IPS-15b (cell line): ENCODE measurements around the gene LMNA.

ENCODE experiments used
- H3K27me3 ChIP-seq: one replicate; pipeline ENCODE4 v1.6.1; 2013; ENCODE audit warnings: low read length; ENCODE audit not compliant: control insufficient read depth, insufficient read depth
- H3K36me3 ChIP-seq: one replicate; pipeline ENCODE4 v1.6.1; 2013; ENCODE audit warnings: low read length; ENCODE audit not compliant: control insufficient read depth, insufficient read depth
- H3K4me1 ChIP-seq: one replicate; pipeline ENCODE4 v1.6.1; 2013; ENCODE audit warnings: mild to moderate bottlenecking, low read length; ENCODE audit not compliant: control insufficient read depth, insufficient read depth
- H3K4me3 ChIP-seq: one replicate; pipeline ENCODE4 v1.5.1; 2013; ENCODE audit warnings: low read depth, low read length
- H3K9ac ChIP-seq: one replicate; pipeline ENCODE4 v1.6.1; 2013; ENCODE audit warnings: low read depth, mild to moderate bottlenecking, low read length
- H3K9me3 ChIP-seq: one replicate; pipeline ENCODE4 v1.6.1; 2013; ENCODE audit warnings: mild to moderate bottlenecking, low read length; ENCODE audit not compliant: control insufficient read depth, insufficient read depth

LMNA gene

GRCh38 chr1:156100205-156100995, 14.1 kb upstream of the LMNA start:
- H3K9ac ChIP-seq: no peak overlapping the region
- peaks cover 16% of the 10 kb centered on the region for H3K4me1 ChIP-seq
- H3K27me3 ChIP-seq: no peaks in the 10 kb centered on the region
- no peaks in the 10 kb centered on the region for H3K36me3 ChIP-seq
- H3K9me3 ChIP-seq: no peaks in the 10 kb centered on the region
- no peak overlapping the region for H3K4me3 ChIP-seq

GRCh38 chr1:156101880-156102279, 12.6 kb upstream of the LMNA start:
- H3K36me3 ChIP-seq: no peaks in the 10 kb centered on the region
- no peaks in the 10 kb centered on the region for H3K27me3 ChIP-seq
- H3K4me3 ChIP-seq: no peak overlapping the region
- H3K9ac ChIP-seq: no peak overlapping the region
- peaks cover 18% of the 10 kb centered on the region for H3K4me1 ChIP-seq
- H3K9me3 ChIP-seq: no peaks in the 10 kb centered on the region

- Histone ChIP-seq H3K36me3 (no peaks in the 10 kb centered on the region), H3K4me1 (peaks cover 20% of the 10 kb centered on the region), H3K9ac (no peak overlapping the region), H3K27me3 (no peaks in the 10 kb centered on the region), H3K4me3 (no peak overlapping the region), H3K9me3 (no peaks in the 10 kb centered on the region)
Observed at GRCh38 chr1:156102633-156103511, 11.6 kb upstream of the LMNA start.

- Histone ChIP-seq H3K36me3 (no peaks in the 10 kb centered on the region), H3K27me3 (no peaks in the 10 kb centered on the region), H3K4me3 (no peak overlapping the region), H3K9me3 (no peaks in the 10 kb centered on the region), H3K4me1 (peaks cover 20% of the 10 kb centered on the region), H3K9ac (no peak overlapping the region)
Observed at GRCh38 chr1:156103521-156103947, 11.0 kb upstream of the LMNA start.

- Histone ChIP-seq H3K9ac (no peak overlapping the region), H3K4me3 (no peak overlapping the region), H3K27me3 (no peaks in the 10 kb centered on the region), H3K36me3 (no peaks in the 10 kb centered on the region), H3K4me1 (peaks cover 20% of the 10 kb centered on the region), H3K9me3 (no peaks in the 10 kb centered on the region)
Observed at GRCh38 chr1:156104065-156104810, 10.3 kb upstream of the LMNA start.

- H3K36me3 ChIP-seq: no peaks in the 10 kb centered on the region
- H3K4me1 ChIP-seq: peaks cover 20% of the 10 kb centered on the region
- H3K4me3 ChIP-seq: peak overlapping the region; percentile 83
- H3K9me3 ChIP-seq: no peaks in the 10 kb centered on the region
- H3K27me3 ChIP-seq: no peaks in the 10 kb centered on the region
- H3K9ac ChIP-seq: peak overlapping the region; percentile 9
Observed at GRCh38 chr1:156104861-156105832, 9.4 kb upstream of the LMNA start.

GRCh38 chr1:156106624-156107488, 7.7 kb upstream of the LMNA start:
- Histone ChIP-seq H3K9me3 (no peaks in the 10 kb centered on the region), H3K4me3 (peak overlapping the region; percentile 46), H3K4me1 (peaks cover 20% of the 10 kb centered on the region), H3K36me3 (no peaks in the 10 kb centered on the region), H3K9ac (peak overlapping the region; percentile 54), H3K27me3 (no peaks in the 10 kb centered on the region)

GRCh38 chr1:156108057-156108456, 6.5 kb upstream of the LMNA start:
- H3K9me3 ChIP-seq: no peaks in the 10 kb centered on the region

GRCh38 chr1:156108664-156109241, 5.8 kb upstream of the LMNA start:
- no peaks in the 10 kb centered on the region for H3K9me3 ChIP-seq
- H3K9ac ChIP-seq: no peak overlapping the region
- peaks cover 25% of the 10 kb centered on the region for H3K4me1 ChIP-seq
- H3K27me3 ChIP-seq: no peaks in the 10 kb centered on the region
- no peak overlapping the region for H3K4me3 ChIP-seq
- no peaks in the 10 kb centered on the region for H3K36me3 ChIP-seq

More at GRCh38 chr1:156108057-156108456, 6.5 kb upstream of the LMNA start:
- Histone ChIP-seq H3K27me3 (no peaks in the 10 kb centered on the region), H3K9ac (no peak overlapping the region), H3K4me3 (no peak overlapping the region), H3K4me1 (peaks cover 20% of the 10 kb centered on the region), H3K36me3 (no peaks in the 10 kb centered on the region)

GRCh38 chr1:156110252-156110651, 4.3 kb upstream of the LMNA start:
- Histone ChIP-seq H3K9me3 (no peaks in the 10 kb centered on the region), H3K4me1 (peaks cover 15% of the 10 kb centered on the region), H3K9ac (no peak overlapping the region), H3K27me3 (no peaks in the 10 kb centered on the region), H3K36me3 (no peaks in the 10 kb centered on the region), H3K4me3 (no peak overlapping the region)
